ENCODE data around the gene SZT2. TPM values are rescaled to one million over a fixed set of nuclear protein-coding genes. Genes with fewer than 3 reads are reported as not detected.

The SZT2 gene
- total RNA-seq, 1 experiment from 2014 or later = 71.6 TPM

DNA sequence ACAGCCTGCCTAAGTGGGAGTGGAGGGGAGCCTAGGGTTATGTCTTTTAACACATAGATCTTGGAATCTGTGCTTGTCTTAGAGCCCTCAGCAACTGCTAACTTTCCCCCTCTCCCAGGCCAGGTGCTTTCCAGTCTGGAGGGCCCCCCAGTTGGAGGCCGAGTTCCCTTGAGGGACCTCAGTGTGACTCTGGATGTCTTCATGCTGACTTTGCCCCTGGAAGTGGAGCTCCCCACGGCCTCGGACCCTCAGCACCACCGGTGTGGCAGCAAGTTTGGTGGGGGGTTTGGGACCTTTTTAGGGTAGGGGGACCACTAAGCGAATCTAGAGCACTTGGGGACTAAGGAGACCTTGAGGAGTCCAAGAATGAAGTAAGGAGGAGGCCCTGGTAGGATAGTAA lies 41.1 kb downstream of the SZT2 start:
- Histone ChIP-seq H2AFZ (no peak overlapping the region), H3K4me1 (replicated peaks; ENCODE audit: insufficient read depth) (no peaks in the 10 kb centered on the region), H3K4me2 (no peak overlapping the region), H3K27me3 (ENCODE audit: insufficient read depth, low read depth) (no peaks in the 10 kb centered on the region), H3K4me3 (no peak overlapping the region), H3K27ac (no peak overlapping the region), H3K9me3 (ENCODE audit: insufficient read depth, low read depth) (no peaks in the 10 kb centered on the region), H3K36me3 (ENCODE audit: low read depth) (peaks cover 17% of the 10 kb centered on the region), H3K79me2 (ENCODE audit: low read depth) (no peaks in the 10 kb centered on the region), H4K20me1 (ENCODE audit: insufficient read depth) (no peaks in the 10 kb centered on the region), H3K9me2 (ENCODE audit: insufficient read depth) (no peaks in the 10 kb centered on the region), H3F3A (ENCODE audit: insufficient read depth, low read depth) (no peaks in the 10 kb centered on the region)
- BruUV-seq (replicated peaks) = no TSS peak
- TF ChIP-seq EZH2 (IDR thresholded peaks at IDR 0.05; ENCODE audit: low read depth) = no peak
- TF ChIP-seq, protein P1, sequence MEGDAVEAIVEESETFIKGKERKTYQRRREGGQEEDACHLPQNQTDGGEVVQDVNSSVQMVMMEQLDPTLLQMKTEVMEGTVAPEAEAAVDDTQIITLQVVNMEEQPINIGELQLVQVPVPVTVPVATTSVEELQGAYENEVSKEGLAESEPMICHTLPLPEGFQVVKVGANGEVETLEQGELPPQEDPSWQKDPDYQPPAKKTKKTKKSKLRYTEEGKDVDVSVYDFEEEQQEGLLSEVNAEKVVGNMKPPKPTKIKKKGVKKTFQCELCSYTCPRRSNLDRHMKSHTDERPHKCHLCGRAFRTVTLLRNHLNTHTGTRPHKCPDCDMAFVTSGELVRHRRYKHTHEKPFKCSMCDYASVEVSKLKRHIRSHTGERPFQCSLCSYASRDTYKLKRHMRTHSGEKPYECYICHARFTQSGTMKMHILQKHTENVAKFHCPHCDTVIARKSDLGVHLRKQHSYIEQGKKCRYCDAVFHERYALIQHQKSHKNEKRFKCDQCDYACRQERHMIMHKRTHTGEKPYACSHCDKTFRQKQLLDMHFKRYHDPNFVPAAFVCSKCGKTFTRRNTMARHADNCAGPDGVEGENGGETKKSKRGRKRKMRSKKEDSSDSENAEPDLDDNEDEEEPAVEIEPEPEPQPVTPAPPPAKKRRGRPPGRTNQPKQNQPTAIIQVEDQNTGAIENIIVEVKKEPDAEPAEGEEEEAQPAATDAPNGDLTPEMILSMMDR (conservative IDR thresholded peaks at IDR 0.05) = no peak
- DNase-seq = no peak
- intact Hi-C loops (cut with micrococcal nuclease; ENCODE audit: unreplicated experiment) = no loop called here
- ChIA-PET CTCF (no interaction called here), POLR2A (ENCODE audit: unreplicated experiment) (interaction anchor here (0.8 kb wide), 1 partner anchor 12 kb away, joined by 7 read pairs; no protein-coding TSS in a partner anchor)

DNA sequence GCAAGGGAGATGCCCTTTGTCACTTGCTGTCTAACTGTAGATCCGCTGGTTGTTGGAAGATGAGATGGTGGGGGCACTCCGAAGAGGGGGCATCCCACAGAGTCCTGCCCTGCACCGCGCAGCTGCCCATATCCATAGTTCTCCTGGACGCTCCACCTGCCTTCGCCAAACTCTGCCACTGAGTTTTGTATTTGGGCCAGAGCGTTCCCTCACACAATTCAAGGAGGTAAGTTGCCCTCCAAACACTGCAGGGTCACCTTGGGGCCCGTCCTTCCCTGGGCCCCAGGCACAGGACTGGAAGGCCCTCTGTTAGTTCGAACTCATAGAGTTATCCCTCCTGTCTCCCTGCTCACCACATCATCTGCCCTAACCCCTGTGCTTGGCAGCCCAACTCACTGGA lies 42.0 kb downstream of the SZT2 start:
- no peak for DNase-seq
- Histone ChIP-seq H2AFZ (no peak overlapping the region), H3K4me2 (no peak overlapping the region), H3K36me3 (ENCODE audit: low read depth) (peaks cover 16% of the 10 kb centered on the region), H3K4me1 (replicated peaks; ENCODE audit: insufficient read depth) (no peaks in the 10 kb centered on the region), H4K20me1 (ENCODE audit: insufficient read depth) (no peaks in the 10 kb centered on the region), H3K79me2 (ENCODE audit: low read depth) (no peaks in the 10 kb centered on the region), H3K4me3 (no peak overlapping the region), H3K27ac (no peak overlapping the region), H3F3A (ENCODE audit: insufficient read depth, low read depth) (no peaks in the 10 kb centered on the region), H3K27me3 (ENCODE audit: insufficient read depth, low read depth) (no peaks in the 10 kb centered on the region), H3K9me2 (ENCODE audit: insufficient read depth) (no peaks in the 10 kb centered on the region), H3K9me3 (ENCODE audit: insufficient read depth, low read depth) (no peaks in the 10 kb centered on the region)
- POLR2A ChIA-PET (ENCODE audit: unreplicated experiment) = no interaction called here
- TSS peak; percentile 3 for BruUV-seq (replicated peaks)
- CTCF ChIA-PET = no interaction called here
- no peak for TF ChIP-seq EZH2 (IDR thresholded peaks at IDR 0.05; ENCODE audit: low read depth)
- TF ChIP-seq, protein P1 (conservative IDR thresholded peaks at IDR 0.05) = no peak
- intact Hi-C loops (cut with micrococcal nuclease; ENCODE audit: unreplicated experiment) = no loop called here

DNA sequence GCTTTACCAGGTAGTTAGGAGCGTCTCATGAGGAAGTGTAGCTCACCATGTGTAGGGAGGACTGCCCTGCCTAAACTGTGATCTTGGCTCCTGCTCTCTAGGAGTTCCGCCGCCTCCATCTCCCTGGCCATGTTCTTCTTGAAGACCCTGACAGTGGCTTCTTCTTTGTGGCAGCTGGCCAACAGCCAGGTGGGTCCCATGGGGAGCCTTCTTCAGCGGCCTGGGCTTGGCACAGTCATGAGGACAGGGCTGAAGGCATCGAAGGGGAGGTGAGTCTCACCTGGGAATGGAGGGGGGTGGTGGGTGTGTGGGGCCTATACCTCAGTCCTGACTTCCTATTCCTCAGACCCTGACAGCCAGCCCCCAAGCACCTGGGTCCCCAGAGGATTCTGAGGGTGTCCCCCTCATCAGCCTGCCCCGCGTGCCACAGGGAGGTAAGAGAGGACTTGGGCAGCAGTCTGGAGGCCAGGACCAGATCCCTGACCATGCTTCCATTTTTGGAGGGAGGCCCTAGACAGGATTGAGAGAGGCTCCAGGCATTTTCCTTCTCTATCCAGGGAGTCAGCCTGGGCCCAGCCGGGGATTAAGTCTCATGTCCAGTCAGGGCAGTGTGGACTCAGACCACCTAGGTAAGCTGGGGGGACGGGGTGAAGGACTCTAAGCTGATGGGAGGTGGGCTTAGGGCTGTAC lies 42.6 kb downstream of the SZT2 start:
- Histone ChIP-seq H3K79me2 (ENCODE audit: low read depth) (no peaks in the 10 kb centered on the region), H3F3A (ENCODE audit: insufficient read depth, low read depth) (no peaks in the 10 kb centered on the region), H3K27me3 (ENCODE audit: insufficient read depth, low read depth) (no peaks in the 10 kb centered on the region), H3K9me2 (ENCODE audit: insufficient read depth) (no peaks in the 10 kb centered on the region), H3K4me1 (replicated peaks; ENCODE audit: insufficient read depth) (no peaks in the 10 kb centered on the region), H2AFZ (no peak overlapping the region), H3K9me3 (ENCODE audit: insufficient read depth, low read depth) (no peaks in the 10 kb centered on the region), H3K4me3 (no peak overlapping the region), H3K27ac (no peak overlapping the region), H3K36me3 (ENCODE audit: low read depth) (peaks cover 12% of the 10 kb centered on the region), H4K20me1 (ENCODE audit: insufficient read depth) (no peaks in the 10 kb centered on the region), H3K4me2 (no peak overlapping the region)
- intact Hi-C loops (cut with micrococcal nuclease; ENCODE audit: unreplicated experiment) = no loop called here
- CTCF ChIA-PET = no interaction called here
- no TSS peak for BruUV-seq (replicated peaks)
- TF ChIP-seq, protein P1 (conservative IDR thresholded peaks at IDR 0.05) = no peak
- no peak for TF ChIP-seq EZH2 (IDR thresholded peaks at IDR 0.05; ENCODE audit: low read depth)
- no peak for DNase-seq
- POLR2A ChIA-PET (ENCODE audit: unreplicated experiment) = no interaction called here
